Testis (tissue), 2 donors: ENCODE data around the gene CHCHD6.

ENCODE experiments used
- CTCF ChIP-seq, 3 experiments: fragments of 450-650 bp in 2 of 3; fragments of 200-600 bp in 1 of 3; sonication (generic) in 1 of 3; IDR thresholded peaks; one replicate each; pipeline ENCODE4 v1.5.1; 2016 to 2019; ENCODE audit warnings: antibody characterized with exemption in 3 of 3, mild to moderate bottlenecking in 2 of 3, moderate library complexity in 1 of 3
- POLR2A ChIP-seq: fragments of 450-650 bp; IDR thresholded peaks from one replicate; pipeline ENCODE4 v1.6.1; 2017; ENCODE audit warnings: antibody characterized with exemption, mild to moderate bottlenecking, moderate library complexity

- TF ChIP-seq CTCF (IDR thresholded peaks at IDR 0.05) = no peak
- no peak for TF ChIP-seq POLR2A
Observed at GRCh38 chr3:127004641-127005397, 300.8 kb downstream of the CHCHD6 start.
